Peyer's patch (tissue), 4 donors: ENCODE results near the gene ABL1. TPM values are rescaled to one million over a fixed set of nuclear protein-coding genes. Genes with fewer than 3 reads are reported as not detected.

Experiments
- DNase-seq, 3 donors: peaks; one replicate each; pipeline ENCODE4 v3.0.0-alpha.2; 2017 to 2019
- H3K27ac ChIP-seq, 4 donors: fragments of 200-600 bp; sonication (generic); one replicate each; pipeline ENCODE4 v1.5.1; 2016 to 2019
- H3K27me3 ChIP-seq, 2 donors: fragments of 200-600 bp; sonication (generic); one replicate each; pipeline ENCODE4 v1.5.1; 2019
- H3K36me3 ChIP-seq, 3 donors: fragments of 200-600 bp; sonication (generic); one replicate each; pipeline ENCODE4 v1.5.1; 2016 to 2019
- H3K4me1 ChIP-seq, 4 donors: fragments of 200-600 bp; sonication (generic); one replicate each; pipeline ENCODE4 v1.5.1; 2016 to 2019
- H3K4me3 ChIP-seq, 4 donors: fragments of 200-600 bp; sonication (generic); 1 replicate in 3 of 4; 2 replicates in 1 of 4; pipeline ENCODE4 v1.5.1; 2016 to 2019; ENCODE audit warnings: mild to moderate bottlenecking in 1 of 4
- H3K9me3 ChIP-seq, 4 donors: fragments of 200-600 bp; sonication (generic); one replicate each; pipeline ENCODE4 v1.5.1; 2016 to 2019; ENCODE audit warnings: mild to moderate bottlenecking in 1 of 4
- CTCF ChIP-seq, 6 experiments: fragments of 450-650 bp in 4 of 6; fragments of 200-600 bp in 2 of 6; sonication (generic) in 1 of 6; IDR thresholded peaks; one replicate each; pipeline ENCODE4 v1.5.1; 2017 to 2019; ENCODE audit warnings: antibody characterized with exemption in 6 of 6, mild to moderate bottlenecking in 3 of 6, moderate library complexity in 1 of 6
- POLR2A ChIP-seq, 2 donors: fragments of 450-650 bp; IDR thresholded peaks; one replicate each; pipeline ENCODE4 v1.5.1; 2017; ENCODE audit warnings: antibody characterized with exemption in 2 of 2, mild to moderate bottlenecking in 2 of 2, moderate library complexity in 2 of 2
- total RNA-seq, 4 donors: library from RNA; depleted of rRNA; stranded (reverse); fragments of >200 nt; gene quantifications; one replicate each; pipeline ENCODE4 v1.1.0, GENCODE V29; 2016

ABL1 gene
- total RNA-seq, result 10 to 100 TPM; 43.6 to 85.8 (median 67.4) TPM

DNA sequence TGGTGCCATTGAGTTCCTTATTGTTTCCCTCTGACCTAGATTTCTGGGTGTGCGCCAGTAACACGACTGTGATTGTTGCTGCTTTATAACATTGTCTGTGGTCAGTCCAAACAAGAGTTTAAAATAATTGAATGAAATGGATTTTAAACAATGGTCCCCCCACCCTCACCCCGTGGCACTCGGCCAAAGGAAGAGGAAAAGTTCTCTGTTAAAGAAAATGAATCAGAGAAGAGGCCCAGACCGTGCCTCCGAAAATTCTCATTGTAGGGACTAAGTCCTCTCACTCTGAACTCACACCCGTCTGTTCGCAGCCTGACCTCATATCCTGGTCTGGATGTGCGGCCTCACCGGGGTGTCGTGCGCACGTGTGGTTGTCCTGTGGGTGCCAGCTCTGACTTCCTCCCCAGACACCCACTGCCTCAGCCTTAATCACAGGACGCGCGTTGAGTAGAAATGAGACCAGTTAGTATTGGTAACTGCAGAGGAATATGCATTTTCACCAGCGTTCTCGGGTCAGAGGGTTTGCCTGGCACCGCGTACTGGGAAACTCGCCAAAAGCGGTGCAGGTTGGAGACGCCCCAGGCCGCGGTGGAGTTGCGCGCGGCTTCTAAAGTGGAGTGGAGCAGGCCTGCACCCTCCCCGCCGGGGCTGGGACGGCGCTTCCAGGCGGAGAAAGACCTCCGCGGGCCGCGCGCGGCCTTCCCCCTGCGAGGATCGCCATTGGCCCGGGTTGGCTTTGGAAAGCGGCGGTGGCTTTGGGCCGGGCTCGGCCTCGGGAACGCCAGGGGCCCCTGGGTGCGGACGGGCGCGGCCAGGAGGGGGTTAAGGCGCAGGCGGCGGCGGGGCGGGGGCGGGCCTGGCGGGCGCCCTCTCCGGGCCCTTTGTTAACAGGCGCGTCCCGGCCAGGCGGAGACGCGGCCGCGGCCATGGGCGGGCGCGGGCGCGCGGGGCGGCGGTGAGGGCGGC lies at the start of gene ABL1:
Gene ABL1, plus strand, starts transcription at position 884 of the 966 bp plus-strand sequence. CDS start 193 bp downstream, outside the sequence.
- H3K4me1 ChIP-seq, result peaks cover 0 to 34% (median 0%) of the 10 kb centered on the region in 4 donors
- no peaks in the 10 kb centered on the region for H3K9me3 ChIP-seq
- H3K27ac ChIP-seq, result peak within 1 kb of the TSS; percentile 76 to 95 (median 85)
- TF ChIP-seq POLR2A (IDR thresholded peaks at IDR 0.05), result no peak
- no peak for TF ChIP-seq CTCF (IDR thresholded peaks at IDR 0.05)
- peak; percentile 57 to 86 (median 83) for DNase-seq
- H3K27me3 ChIP-seq, result no peaks in the 10 kb centered on the region
- H3K4me3 ChIP-seq, result peak within 1 kb of the TSS; percentile 60 to 79 (median 70)
- no peaks in the 10 kb centered on the region for H3K36me3 ChIP-seq

DNA sequence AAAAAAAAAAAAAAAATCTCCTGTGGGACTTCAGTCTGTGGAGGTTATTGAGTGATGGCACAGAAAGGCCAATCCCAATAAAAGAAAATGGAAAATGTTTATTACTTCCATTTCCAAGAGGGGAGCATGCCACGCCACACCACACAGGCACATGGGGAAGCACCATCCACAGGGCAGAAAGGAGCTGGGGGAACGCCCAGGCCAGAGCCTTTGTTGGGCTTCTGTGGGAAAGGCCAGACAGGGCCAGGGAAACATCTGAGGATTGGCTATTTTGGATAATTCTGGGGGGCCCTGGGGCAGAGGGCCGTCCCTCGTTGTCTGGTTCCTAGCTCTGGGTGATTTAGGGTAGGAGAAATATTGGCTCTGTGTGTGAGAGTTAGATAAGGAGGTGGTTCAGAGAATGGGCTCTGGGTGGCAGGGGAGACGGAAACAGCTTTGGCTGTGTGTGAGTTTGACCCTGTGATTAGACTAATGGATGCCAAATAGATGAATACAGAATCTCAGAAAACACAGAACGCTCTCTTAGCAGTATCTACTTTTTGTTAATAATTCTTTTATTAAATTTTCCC lies 49.0 kb upstream of the ABL1 start:
- no peaks in the 10 kb centered on the region for H3K36me3 ChIP-seq
- no peak overlapping the region for H3K4me3 ChIP-seq
- no peak for TF ChIP-seq CTCF (IDR thresholded peaks at IDR 0.05)
- TF ChIP-seq POLR2A (IDR thresholded peaks at IDR 0.05), result no peak
- H3K9me3 ChIP-seq, result no peaks in the 10 kb centered on the region
- peak overlapping the region in 1 of 4 donors; percentile 12 for H3K27ac ChIP-seq
- DNase-seq, result no peak
- no peaks in the 10 kb centered on the region for H3K27me3 ChIP-seq
- H3K4me1 ChIP-seq, result peaks cover 0 to 6% (median 0%) of the 10 kb centered on the region in 4 donors

GRCh38 chr9:130786526-130786925 lies 48.5 kb upstream of the ABL1 start:
- H3K27ac ChIP-seq, result peak overlapping the region in 1 of 4 donors; percentile 12
- no peak for DNase-seq
- no peaks in the 10 kb centered on the region for H3K36me3 ChIP-seq
- no peaks in the 10 kb centered on the region for H3K9me3 ChIP-seq
- TF ChIP-seq POLR2A (IDR thresholded peaks at IDR 0.05) (no peak), CTCF (IDR thresholded peaks at IDR 0.05) (no peak)
- no peak overlapping the region for H3K4me3 ChIP-seq
- H3K27me3 ChIP-seq, result no peaks in the 10 kb centered on the region
- peaks cover 0 to 8% (median 0%) of the 10 kb centered on the region in 4 donors for H3K4me1 ChIP-seq

- no peak for TF ChIP-seq POLR2A (IDR thresholded peaks at IDR 0.05)
- no peak for TF ChIP-seq CTCF (IDR thresholded peaks at IDR 0.05)
- no peak overlapping the region for H3K4me3 ChIP-seq
- no peaks in the 10 kb centered on the region for H3K27me3 ChIP-seq
- H3K27ac ChIP-seq, result no peak overlapping the region
- DNase-seq, result no peak
- no peaks in the 10 kb centered on the region for H3K9me3 ChIP-seq
- peaks cover 0 to 13% (median 0%) of the 10 kb centered on the region in 4 donors for H3K4me1 ChIP-seq
- no peaks in the 10 kb centered on the region for H3K36me3 ChIP-seq
Observed at GRCh38 chr9:130789747-130790672, 45.0 kb upstream of the ABL1 start.

- no peak for TF ChIP-seq POLR2A (IDR thresholded peaks at IDR 0.05)
- TF ChIP-seq CTCF (IDR thresholded peaks at IDR 0.05), result no peak
- no peaks in the 10 kb centered on the region for H3K27me3 ChIP-seq
- H3K36me3 ChIP-seq, result no peaks in the 10 kb centered on the region
- peaks cover 0 to 18% (median 0%) of the 10 kb centered on the region in 4 donors for H3K4me1 ChIP-seq
- H3K4me3 ChIP-seq, result no peak overlapping the region
- no peak for DNase-seq
- no peaks in the 10 kb centered on the region for H3K9me3 ChIP-seq
- H3K27ac ChIP-seq, result peak overlapping the region in 1 of 4 donors; percentile 16
Observed at GRCh38 chr9:130791303-130791894, 43.7 kb upstream of the ABL1 start.
